GM19025 (cell line): ENCODE data around the gene TESK1.
"Not testable (repeated sequence)": the region's sequence is repeated elsewhere in the genome, so short reads cannot be mapped to it uniquely, and the experiment has no call there.

Experiments
- ATAC-seq: cut with Tn5 transposase; IDR thresholded peaks from one replicate; pipeline ENCODE4 v1.9.1; 2021; ENCODE audit warnings: mild to moderate bottlenecking, low read depth, moderate library complexity; ENCODE audit not compliant: unreplicated experiment

TESK1 gene

GRCh38 chr9:35611230-35611797 is 6.3 kb downstream of the TESK1 start:
- no peak for ATAC-seq

GRCh38 chr9:35612066-35612465 is 7.0 kb downstream of the TESK1 start:
- ATAC-seq: not testable (repeated sequence)

- no peak for ATAC-seq
These were observed 7.8 kb downstream of the TESK1 start for GRCh38 chr9:35612843-35613242.

GRCh38 chr9:35615981-35616680 is 11.1 kb downstream of the TESK1 start:
- no peak for ATAC-seq

GRCh38 chr9:35616681-35617459 is 11.8 kb downstream of the TESK1 start:
- ATAC-seq: peak; percentile 40

DNA sequence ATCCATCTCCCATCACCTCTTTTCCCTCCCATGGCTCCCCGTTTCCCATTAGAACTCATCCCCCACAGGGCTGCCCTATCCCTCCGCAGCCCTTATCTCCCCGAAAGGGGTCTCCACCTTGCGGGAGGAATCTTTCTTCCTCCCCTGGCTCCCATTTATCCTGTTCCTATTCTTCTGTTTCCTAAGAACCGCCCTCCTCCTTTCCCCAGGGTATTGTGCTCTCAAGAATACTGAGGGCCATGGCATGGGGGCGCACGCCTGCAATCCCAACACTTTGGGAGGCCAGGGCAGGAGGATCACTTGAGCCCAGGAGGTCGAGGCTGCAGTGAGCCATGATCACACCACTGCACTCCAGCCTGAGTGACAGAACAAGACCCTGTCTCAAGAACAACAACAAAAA is 12.5 kb downstream of the TESK1 start:
- ATAC-seq: no peak

DNA sequence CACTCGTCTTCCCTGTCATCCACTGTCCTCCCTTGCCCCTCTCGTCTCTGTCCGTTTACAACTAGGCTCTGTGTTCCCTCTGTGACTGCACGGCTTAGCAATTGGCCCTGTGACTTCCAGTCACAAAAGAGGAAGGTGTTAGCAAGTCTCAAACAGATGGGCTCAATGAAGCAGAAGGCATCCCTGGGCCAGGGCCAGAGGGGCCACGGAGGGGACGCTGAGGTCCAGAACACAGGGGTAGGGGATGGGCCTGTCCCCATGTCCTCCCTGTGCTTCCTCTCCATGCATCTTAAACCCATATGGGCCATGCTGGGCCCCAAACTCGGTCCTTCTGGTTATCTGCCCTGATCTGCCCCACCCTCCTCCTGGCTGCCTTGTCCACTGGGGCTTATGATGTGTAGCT is 13.3 kb downstream of the TESK1 start, which contains the start of gene CD72:
TSS of gene CD72 (minus strand) at position 89 of the 403 bp plus-strand sequence. CDS start 110 bp downstream, outside the sequence.
- ATAC-seq: no peak

GRCh38 chr9:35618854-35619799 is 14.1 kb downstream of the TESK1 start:
- ATAC-seq: peak; percentile 43

GRCh38 chr9:35619800-35620158 is 14.7 kb downstream of the TESK1 start:
- ATAC-seq: peak; percentile 52

- no peak for ATAC-seq
These were observed 22.5 kb downstream of the TESK1 start for GRCh38 chr9:35627575-35627974.

DNA sequence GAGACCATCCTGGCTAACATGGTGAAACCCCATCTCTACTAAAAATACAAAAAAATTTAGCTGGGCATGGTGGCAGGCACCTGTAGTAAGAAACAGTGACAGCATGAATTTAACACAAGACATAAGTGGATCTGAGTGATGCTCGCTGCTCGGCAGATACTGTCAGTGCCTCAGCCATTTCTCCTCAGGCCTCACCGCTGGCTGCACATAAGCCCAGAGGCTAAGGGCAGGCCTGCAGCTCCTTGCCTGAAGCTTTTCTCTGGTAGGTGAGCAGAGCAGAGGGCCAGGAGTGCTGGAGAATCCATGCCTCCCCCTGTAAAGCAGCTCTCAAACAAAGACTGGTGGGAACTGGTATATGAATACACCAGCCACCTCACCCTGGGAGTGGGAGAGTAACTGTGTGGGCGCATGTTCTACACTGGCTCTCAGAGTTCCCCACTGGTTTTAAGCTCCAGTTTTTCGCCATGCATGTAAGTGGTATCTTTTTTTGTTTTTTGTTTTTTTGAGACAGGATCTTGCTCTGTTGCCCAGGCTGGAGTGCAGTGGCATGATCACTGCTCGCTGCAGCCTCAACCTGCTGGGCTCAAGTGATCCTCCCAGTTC is 23.4 kb downstream of the TESK1 start:
- no peak for ATAC-seq

GRCh38 chr9:35629597-35629996 is 24.5 kb downstream of the TESK1 start:
- ATAC-seq: no peak

DNA sequence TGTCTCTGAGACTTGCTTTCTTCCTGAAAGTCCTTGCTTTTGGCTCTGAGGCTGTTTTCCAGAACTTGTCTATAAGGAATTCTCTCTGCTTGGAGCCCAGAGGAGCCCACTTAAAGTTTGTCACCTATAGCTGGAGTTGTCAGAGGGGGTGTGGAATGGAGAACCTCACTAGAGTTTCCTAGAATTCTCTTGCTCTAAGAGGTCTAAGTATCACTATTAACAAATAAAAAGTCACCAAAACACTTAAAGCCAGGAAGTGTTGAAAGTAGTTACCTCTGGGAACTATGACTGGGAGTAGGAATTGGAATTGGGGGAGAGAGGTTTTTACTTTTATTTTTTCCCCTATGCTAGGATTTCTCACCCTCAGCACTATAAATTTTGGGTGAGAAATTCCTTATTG is 30.7 kb downstream of the TESK1 start:
- no peak for ATAC-seq

DNA sequence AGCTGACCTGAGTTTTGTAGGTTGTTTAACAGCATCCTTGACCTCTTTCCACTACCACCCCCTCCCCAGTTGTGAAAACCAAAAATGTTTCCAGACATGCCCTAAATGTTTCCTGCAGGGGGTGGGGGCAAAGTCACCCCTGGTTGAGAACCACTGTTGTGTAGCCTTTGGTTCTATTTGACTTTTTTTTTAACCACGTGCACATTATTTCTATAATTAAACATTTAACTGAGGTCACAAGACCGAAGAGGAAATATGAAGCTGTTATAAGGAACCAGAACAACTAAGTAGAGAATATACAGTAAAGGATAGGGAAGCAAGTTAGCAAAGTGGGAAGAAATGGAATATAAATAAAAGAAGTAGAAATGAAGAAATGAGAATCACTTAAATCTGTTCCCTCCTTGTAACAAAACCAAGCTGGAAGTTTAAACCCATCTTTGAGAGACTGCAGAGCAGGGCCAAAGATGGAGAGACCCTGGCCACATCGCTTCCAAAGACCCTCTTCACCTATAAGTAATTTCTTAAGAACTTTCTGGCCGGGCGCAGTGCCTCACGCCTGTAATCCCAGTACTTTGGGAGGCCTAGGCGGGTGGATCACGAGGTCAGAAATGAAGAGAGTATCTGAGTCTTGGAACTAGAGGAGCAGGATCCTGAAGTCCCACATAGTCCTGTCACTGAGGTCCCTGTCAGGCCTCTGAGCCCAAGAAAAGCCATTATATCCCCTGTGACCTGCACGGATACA is 31.2 kb downstream of the TESK1 start:
- ATAC-seq: no peak

DNA sequence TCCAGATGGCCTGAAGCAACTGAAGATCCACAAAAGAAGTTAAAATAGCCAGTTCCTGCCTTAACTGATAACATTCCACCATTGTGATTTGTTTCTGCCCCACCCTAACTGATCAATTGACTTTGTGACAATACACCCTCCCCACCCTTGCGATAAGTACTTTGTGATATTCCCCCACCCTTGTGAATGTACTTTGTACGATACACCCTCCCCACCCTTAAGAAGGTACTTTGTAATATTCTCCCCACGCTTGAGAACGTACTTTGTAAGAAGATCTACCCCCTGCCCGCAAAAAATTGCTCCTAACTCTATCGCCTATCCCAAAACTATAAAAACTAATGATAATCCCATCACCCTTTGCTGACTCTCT is 31.8 kb downstream of the TESK1 start:
- not testable (repeated sequence) for ATAC-seq

DNA sequence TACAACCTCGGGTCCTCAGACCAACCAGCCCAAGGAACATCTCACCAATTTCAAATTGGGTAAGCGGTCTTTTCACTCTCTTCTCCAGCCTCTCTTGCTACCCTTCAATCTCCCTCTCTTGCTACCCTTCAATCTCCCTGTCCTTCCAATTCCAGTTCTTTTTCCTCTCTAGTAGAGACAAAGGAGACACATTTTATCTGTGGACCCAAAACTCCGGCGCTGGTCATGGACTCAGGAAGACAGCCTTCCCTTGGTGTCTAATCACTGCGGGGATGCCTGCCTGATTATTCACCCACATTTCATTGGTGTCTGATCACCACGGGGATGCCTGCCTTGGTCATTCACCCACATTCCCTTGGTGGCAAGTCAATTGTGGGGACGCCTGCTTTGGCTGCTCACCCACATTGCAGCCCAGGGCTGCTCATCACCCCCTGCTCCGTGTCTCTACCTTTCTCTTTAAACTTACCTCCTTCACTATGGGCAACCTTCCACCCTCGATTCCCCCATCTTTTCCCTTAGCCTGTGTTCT is 32.4 kb downstream of the TESK1 start:
- ATAC-seq: not testable (repeated sequence)

- ATAC-seq: not testable (repeated sequence)
These were observed 33.7 kb downstream of the TESK1 start for GRCh38 chr9:35638751-35639150.

DNA sequence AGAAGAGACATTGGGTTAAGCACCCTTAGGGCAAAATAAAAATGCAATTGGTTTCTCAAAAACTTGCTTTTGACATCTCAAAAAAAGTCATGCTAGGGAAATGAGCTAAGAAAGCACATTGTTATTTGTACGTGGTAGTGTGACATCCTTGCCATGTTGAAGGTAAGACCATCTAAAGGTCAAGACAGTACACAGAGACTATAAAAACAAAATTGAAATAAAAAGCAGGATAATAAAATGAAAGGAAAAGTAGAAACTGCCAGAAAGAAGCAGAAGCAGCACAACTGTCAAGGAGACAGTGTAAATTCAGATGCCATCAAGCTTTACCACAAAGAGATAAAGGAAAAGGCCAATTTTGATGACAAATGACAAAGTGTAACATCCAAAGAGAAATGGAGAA is 34.2 kb downstream of the TESK1 start:
- not testable (repeated sequence) for ATAC-seq

DNA sequence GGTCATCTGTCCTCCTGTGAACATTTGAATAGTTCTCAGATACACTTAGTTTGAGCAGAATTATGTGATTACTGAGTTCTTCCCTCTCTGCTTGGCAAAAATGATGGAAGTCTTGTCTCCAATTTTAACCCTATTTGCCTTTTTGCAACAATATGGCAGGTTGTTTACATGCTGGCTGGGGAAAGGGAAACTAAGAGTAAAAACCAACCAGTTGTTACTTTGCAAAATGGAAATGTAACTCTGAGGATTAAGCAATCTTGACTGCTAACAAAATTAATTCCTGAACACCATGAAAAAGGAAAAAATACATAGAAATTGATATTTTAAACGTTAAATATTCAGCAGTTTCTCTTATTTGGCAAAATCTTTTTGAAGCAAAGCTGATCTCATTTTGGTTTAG is 34.6 kb downstream of the TESK1 start:
- ATAC-seq: no peak
